ENCODE data around the gene CREM. TPM values are rescaled to one million over a fixed set of nuclear protein-coding genes. Genes with fewer than 3 reads are reported as not detected.

The CREM gene
- total RNA-seq, 1 experiment from 2014 or later: 21.4 TPM

DNA sequence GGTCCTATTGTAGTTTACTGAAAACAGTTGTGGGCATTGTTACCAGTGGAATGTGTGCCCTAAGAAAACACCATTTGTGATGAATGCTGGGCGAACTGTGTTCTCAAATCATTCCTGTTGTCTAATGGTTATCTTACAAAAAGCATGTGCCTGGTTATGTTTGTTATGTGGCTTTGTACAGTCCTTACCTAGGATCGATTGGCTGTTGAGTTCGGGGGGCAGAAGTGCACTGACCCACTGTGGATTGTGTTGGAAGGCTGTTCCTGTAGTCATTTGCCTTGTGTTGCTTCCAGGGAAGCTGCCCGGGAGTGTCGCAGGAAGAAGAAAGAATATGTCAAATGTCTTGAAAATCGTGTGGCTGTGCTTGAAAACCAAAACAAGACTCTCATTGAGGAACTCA is 84.3 kb downstream of the CREM start:
- Histone ChIP-seq H3K79me2 (ENCODE audit: insufficient read depth, low read length) (no peaks in the 10 kb centered on the region), H3K9me3 (ENCODE audit: control insufficient read depth in 1 of 2, insufficient read depth in 1 of 2, low read depth in 1 of 2, low read length in 2 of 2) (no peaks in the 10 kb centered on the region), H4K20me1 (ENCODE audit: insufficient read depth) (no peaks in the 10 kb centered on the region), H3K27me3 (ENCODE audit: insufficient read depth, low read length) (no peaks in the 10 kb centered on the region), H3K4me1 (ENCODE audit: control insufficient read depth in 1 of 2, insufficient read depth in 2 of 2, low read length in 2 of 2) (peaks cover 0 to 4% of the 10 kb centered on the region in 2 experiments; a peak in 1 of 4 replicates), H2AFZ (ENCODE audit: low read depth, low read length, poor library complexity, severe bottlenecking) (no peak overlapping the region), H3K9ac (ENCODE audit: low read length) (no peak overlapping the region), H3K4me3 (replicated peaks in 1 of 2; ENCODE audit: low read depth in 1 of 2, low read length in 2 of 2) (no peak overlapping the region), H3K4me2 (ENCODE audit: low read length) (no peak overlapping the region), H3K27ac (ENCODE audit: low read depth, low read length) (no peak overlapping the region), H3K36me3 (ENCODE audit: control insufficient read depth in 1 of 2, insufficient read depth in 2 of 2, low read length in 2 of 2) (no peaks in the 10 kb centered on the region), H3K9me2 (ENCODE audit: insufficient read depth) (no peaks in the 10 kb centered on the region)
- no TSS peak for BruUV-seq (replicated peaks)
- ChIA-PET CTCF (no interaction called here), RAD21 (ENCODE audit: low non-redundant PET in 1 of 2, low total read pairs in 2 of 2, uncharacterized antibody in 2 of 2, unreplicated experiment in 2 of 2) (no interaction called here), POLR2A (no interaction called here)
- no peak for ATAC-seq
- no peak for DNase-seq (ENCODE audit: low read depth, low spot score)
- intact Hi-C loops (cut with micrococcal nuclease): no loop called here
- TF ChIP-seq YY1 (IDR thresholded peaks at IDR 0.05; ENCODE audit: extremely low read depth, insufficient replicate concordance, low read depth, low read length) (no peak), SIN3A (IDR thresholded peaks at IDR 0.05; ENCODE audit: low read depth) (no peak), EGR1 (IDR thresholded peaks at IDR 0.05; ENCODE audit: low read depth) (no peak), JUND (IDR thresholded peaks at IDR 0.05) (no peak), ZNF274 (IDR thresholded peaks at IDR 0.05; ENCODE audit: low read depth, low read length) (no peak), FOSL1 (IDR thresholded peaks at IDR 0.05; ENCODE audit: low read depth) (no peak), ZFX (IDR thresholded peaks at IDR 0.05) (no peak), ELF1 (IDR thresholded peaks at IDR 0.05; ENCODE audit: borderline replicate concordance, low read depth) (no peak), SP1 (IDR thresholded peaks at IDR 0.05; ENCODE audit: low read depth) (no peak), CBX3 (IDR thresholded peaks at IDR 0.05; ENCODE audit: low read depth) (no peak), EZH2 (IDR thresholded peaks at IDR 0.05) (no peak), SRF (IDR thresholded peaks at IDR 0.05; ENCODE audit: low read depth) (no peak), POLR2A (IDR thresholded peaks at IDR 0.05; ENCODE audit: borderline replicate concordance, extremely low read depth, insufficient read depth, insufficient read length) (no peak), EZH2phosphoT487 (IDR thresholded peaks at IDR 0.05; ENCODE audit: borderline replicate concordance) (no peak)
- TF ChIP-seq, protein P1, sequence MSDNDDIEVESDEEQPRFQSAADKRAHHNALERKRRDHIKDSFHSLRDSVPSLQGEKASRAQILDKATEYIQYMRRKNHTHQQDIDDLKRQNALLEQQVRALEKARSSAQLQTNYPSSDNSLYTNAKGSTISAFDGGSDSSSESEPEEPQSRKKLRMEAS (IDR thresholded peaks at IDR 0.05): no peak

DNA sequence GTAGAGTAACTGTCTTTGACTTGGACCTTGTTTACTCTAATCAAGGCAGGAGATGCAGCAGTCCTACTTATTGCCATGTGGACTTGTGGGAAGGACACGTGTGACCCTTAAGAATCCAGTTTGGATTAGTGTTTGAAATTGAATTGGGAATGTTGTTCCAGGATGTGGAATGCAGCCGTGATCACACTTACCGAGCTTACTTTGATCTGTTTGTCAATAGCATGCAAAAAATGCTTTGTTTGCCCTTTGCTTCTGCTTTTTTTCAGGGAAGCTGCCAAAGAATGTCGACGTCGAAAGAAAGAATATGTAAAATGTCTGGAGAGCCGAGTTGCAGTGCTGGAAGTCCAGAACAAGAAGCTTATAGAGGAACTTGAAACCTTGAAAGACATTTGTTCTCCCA is 84.7 kb downstream of the CREM start:
- no peak overlapping the region for H2AFZ ChIP-seq (ENCODE audit: low read depth, low read length, poor library complexity, severe bottlenecking)
- H3K9me2 ChIP-seq (ENCODE audit: insufficient read depth): no peaks in the 10 kb centered on the region
- ATAC-seq: no peak
- ChIA-PET CTCF (no interaction called here), RAD21 (ENCODE audit: low non-redundant PET in 1 of 2, low total read pairs in 2 of 2, uncharacterized antibody in 2 of 2, unreplicated experiment in 2 of 2) (no interaction called here), POLR2A (no interaction called here)
- no peaks in the 10 kb centered on the region for H3K9me3 ChIP-seq (ENCODE audit: control insufficient read depth in 1 of 2, insufficient read depth in 1 of 2, low read depth in 1 of 2, low read length in 2 of 2)
- no peak overlapping the region for H3K4me2 ChIP-seq (ENCODE audit: low read length)
- peaks cover 0 to 4% of the 10 kb centered on the region in 2 experiments; a peak in 1 of 4 replicates for H3K4me1 ChIP-seq (ENCODE audit: control insufficient read depth in 1 of 2, insufficient read depth in 2 of 2, low read length in 2 of 2)
- H3K4me3 ChIP-seq (replicated peaks in 1 of 2; ENCODE audit: low read depth in 1 of 2, low read length in 2 of 2): no peak overlapping the region
- no TSS peak for BruUV-seq (replicated peaks)
- intact Hi-C loops (cut with micrococcal nuclease): no loop called here
- no peak overlapping the region for H3K27ac ChIP-seq (ENCODE audit: low read depth, low read length)
- H4K20me1 ChIP-seq (ENCODE audit: insufficient read depth): no peaks in the 10 kb centered on the region
- no peaks in the 10 kb centered on the region for H3K79me2 ChIP-seq (ENCODE audit: insufficient read depth, low read length)
- DNase-seq (ENCODE audit: low read depth, low spot score): no peak
- no peak overlapping the region for H3K9ac ChIP-seq (ENCODE audit: low read length)
- no peaks in the 10 kb centered on the region for H3K36me3 ChIP-seq (ENCODE audit: control insufficient read depth in 1 of 2, insufficient read depth in 2 of 2, low read length in 2 of 2)
- no peaks in the 10 kb centered on the region for H3K27me3 ChIP-seq (ENCODE audit: insufficient read depth, low read length)
- no peak for TF ChIP-seq CEBPB (IDR thresholded peaks at IDR 0.05; ENCODE audit: low read depth)
- TF ChIP-seq SRF (IDR thresholded peaks at IDR 0.05; ENCODE audit: low read depth): no peak
- TF ChIP-seq, protein P2, sequence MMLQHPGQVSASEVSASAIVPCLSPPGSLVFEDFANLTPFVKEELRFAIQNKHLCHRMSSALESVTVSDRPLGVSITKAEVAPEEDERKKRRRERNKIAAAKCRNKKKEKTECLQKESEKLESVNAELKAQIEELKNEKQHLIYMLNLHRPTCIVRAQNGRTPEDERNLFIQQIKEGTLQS (IDR thresholded peaks at IDR 0.05): no peak
- no peak for TF ChIP-seq POLR2A (IDR thresholded peaks at IDR 0.05; ENCODE audit: borderline replicate concordance, extremely low read depth, insufficient read depth, insufficient read length)
- no peak for TF ChIP-seq EZH2 (IDR thresholded peaks at IDR 0.05)
- no peak for TF ChIP-seq ELF1 (IDR thresholded peaks at IDR 0.05; ENCODE audit: borderline replicate concordance, low read depth)
- TF ChIP-seq YY1 (IDR thresholded peaks at IDR 0.05; ENCODE audit: extremely low read depth, insufficient replicate concordance, low read depth, low read length): no peak
- TF ChIP-seq, protein P3, sequence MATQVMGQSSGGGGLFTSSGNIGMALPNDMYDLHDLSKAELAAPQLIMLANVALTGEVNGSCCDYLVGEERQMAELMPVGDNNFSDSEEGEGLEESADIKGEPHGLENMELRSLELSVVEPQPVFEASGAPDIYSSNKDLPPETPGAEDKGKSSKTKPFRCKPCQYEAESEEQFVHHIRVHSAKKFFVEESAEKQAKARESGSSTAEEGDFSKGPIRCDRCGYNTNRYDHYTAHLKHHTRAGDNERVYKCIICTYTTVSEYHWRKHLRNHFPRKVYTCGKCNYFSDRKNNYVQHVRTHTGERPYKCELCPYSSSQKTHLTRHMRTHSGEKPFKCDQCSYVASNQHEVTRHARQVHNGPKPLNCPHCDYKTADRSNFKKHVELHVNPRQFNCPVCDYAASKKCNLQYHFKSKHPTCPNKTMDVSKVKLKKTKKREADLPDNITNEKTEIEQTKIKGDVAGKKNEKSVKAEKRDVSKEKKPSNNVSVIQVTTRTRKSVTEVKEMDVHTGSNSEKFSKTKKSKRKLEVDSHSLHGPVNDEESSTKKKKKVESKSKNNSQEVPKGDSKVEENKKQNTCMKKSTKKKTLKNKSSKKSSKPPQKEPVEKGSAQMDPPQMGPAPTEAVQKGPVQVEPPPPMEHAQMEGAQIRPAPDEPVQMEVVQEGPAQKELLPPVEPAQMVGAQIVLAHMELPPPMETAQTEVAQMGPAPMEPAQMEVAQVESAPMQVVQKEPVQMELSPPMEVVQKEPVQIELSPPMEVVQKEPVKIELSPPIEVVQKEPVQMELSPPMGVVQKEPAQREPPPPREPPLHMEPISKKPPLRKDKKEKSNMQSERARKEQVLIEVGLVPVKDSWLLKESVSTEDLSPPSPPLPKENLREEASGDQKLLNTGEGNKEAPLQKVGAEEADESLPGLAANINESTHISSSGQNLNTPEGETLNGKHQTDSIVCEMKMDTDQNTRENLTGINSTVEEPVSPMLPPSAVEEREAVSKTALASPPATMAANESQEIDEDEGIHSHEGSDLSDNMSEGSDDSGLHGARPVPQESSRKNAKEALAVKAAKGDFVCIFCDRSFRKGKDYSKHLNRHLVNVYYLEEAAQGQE (IDR thresholded peaks at IDR 0.05; ENCODE audit: low read depth): no peak

All from HCT116 (cell line).